GM12801 (cell line): ENCODE measurements around the gene PLAAT5.

ENCODE experiments used
- CTCF ChIP-seq: IDR thresholded peaks from one replicate; pipeline ENCODE4 v1.5.1; 2011; ENCODE audit warnings: control low read depth; ENCODE audit not compliant: insufficient read length; ENCODE audit errors: extremely low read depth

The PLAAT5 gene

DNA sequence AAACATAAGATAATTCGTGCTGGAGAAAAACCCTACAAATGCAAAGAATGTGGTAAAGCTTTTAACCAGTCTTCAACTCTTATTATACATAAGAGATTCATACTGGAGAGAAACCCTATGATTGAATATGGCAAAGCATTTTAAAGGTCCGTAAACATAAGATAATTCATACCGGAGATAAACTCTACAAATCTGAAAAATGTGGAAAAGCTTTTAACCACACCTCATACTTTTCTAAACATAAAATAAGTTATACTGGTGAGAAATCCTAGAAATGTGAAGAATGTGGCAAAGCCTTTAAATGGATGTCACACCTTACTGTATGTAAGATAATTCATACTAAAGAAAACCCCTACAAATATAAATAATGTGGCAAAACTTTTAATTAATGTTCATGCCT, 20.7 kb downstream of the PLAAT5 start:
- TF ChIP-seq CTCF, result no peak

- TF ChIP-seq CTCF, result no peak
These were observed 28.8 kb downstream of the PLAAT5 start for GRCh38 chr11:63462137-63462536.

DNA sequence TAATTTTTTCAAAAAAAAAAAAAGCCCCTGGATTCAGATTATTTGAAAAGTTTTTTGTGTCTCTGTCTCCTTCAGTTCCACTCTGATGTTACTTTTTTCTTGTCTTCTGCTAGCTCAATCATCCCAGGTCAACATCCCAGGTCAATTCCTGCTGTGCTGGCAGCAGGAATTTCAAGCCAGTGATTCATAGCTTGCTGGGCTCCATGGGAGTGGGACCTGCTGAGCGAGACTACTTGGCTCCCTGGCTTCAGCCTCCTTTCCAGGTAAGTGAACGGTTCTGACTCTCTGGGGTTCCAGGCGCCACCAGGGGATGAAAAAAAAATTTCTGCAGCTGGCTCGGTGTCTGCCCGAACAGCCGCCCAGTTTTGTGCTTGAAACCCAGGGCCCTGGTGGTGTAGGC, 31.4 kb downstream of the PLAAT5 start:
- TF ChIP-seq CTCF, result no peak

DNA sequence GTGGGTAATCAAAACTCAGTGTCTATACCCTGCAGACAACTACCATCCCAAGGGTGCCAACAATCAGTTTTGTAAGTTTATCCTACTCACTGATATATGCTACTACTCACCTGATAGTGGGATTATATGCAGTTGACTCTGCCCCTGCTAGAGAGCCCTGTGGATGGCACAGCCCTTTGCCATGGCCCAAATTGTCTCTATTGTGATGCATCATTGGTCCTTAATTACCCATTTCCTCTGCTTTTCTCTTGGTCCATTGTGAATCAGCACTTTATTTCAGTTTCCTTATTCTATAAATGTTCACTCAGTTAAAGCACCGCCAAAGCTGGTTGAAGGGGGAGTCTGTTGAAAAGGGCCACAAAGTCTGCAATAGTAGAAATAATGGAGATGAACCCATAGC, 42.3 kb downstream of the PLAAT5 start:
- no peak for TF ChIP-seq CTCF

DNA sequence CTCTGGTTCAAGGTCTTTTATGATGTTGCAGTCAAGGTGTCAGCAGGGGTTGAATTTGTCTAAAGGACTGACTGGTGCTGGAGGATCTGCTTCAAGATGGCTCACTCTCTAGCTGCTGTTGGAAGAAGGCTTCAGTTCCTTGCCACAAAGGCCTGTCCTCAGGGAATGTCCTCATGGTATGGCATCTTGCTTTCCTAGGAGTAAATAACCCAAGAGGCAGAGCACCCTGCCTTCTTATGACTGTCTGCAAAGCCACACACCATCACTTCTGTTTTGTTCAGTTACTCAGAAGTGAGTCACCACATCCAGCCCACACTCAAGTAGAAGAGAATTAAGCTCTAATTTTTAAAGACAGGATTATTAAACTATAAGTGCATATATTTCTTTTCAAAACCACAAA, 45.2 kb downstream of the PLAAT5 start:
- TF ChIP-seq CTCF, result no peak

DNA sequence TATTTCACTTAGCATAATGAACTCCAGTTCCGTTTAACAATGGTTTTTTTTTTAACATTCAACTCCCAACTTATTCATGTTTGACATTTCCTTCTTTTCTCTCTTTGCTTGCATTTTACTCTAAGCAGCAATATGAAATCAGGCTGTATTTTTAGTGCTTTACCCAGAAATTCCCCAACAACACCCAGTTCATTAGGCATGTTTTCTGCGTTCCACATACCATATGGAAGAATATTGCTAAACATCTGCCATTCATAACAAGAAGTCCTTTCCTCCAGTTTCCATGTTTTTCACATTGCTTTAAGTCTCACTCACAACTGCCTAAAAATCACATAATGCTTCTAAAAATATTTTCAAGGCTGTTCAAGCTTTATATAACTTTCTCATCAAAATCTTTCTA, 45.8 kb downstream of the PLAAT5 start:
- TF ChIP-seq CTCF, result no peak

GRCh38 chr11:63444160-63444559, 46.8 kb downstream of the PLAAT5 start:
- TF ChIP-seq CTCF, result no peak

GRCh38 chr11:63443714-63444113, 47.3 kb downstream of the PLAAT5 start:
- no peak for TF ChIP-seq CTCF
